Breast epithelium (tissue), 4 donors: ENCODE data around the gene PLEKHM1. TPM values are rescaled to one million over a fixed set of nuclear protein-coding genes. Genes with fewer than 3 reads are reported as not detected.
A peak's percentile ranks its signal among the peaks of the same experiment; 100 is the strongest.

Source experiments
- DNase-seq, 2 donors: peaks; one replicate each; pipeline ENCODE4 v3.0.0-alpha.2; 2019; ENCODE audit warnings: low spot score in 2 of 2
- H3K27ac ChIP-seq, 2 donors: fragments of 200-600 bp; sonication (generic) in 1 of 2; one replicate each; pipeline ENCODE4 v1.5.1; 2016 to 2019; ENCODE audit warnings: mild to moderate bottlenecking in 1 of 2
- H3K27me3 ChIP-seq, 2 donors: fragments of 200-600 bp; sonication (generic) in 1 of 2; one replicate each; pipeline versions ENCODE4 v1.5.1 to v1.6.0; 2017 to 2019; ENCODE audit warnings: control low read depth in 1 of 2, mild to moderate bottlenecking in 1 of 2
- H3K36me3 ChIP-seq: fragments of 200-600 bp; one replicate; pipeline ENCODE4 v1.5.1; 2019
- H3K4me1 ChIP-seq, 2 donors: fragments of 200-600 bp; sonication (generic); one replicate each; pipeline ENCODE4 v1.5.1; 2016 to 2019; ENCODE audit warnings: control low read depth in 1 of 2
- H3K4me3 ChIP-seq, 3 donors: fragments of 200-600 bp; sonication (generic); 1 replicate in 2 of 3; 2 replicates in 1 of 3; pipeline ENCODE4 v1.5.1; 2016 to 2019; ENCODE audit warnings: mild to moderate bottlenecking in 3 of 3, moderate library complexity in 2 of 3
- H3K9me3 ChIP-seq, 2 donors: fragments of 200-600 bp; sonication (generic) in 1 of 2; one replicate each; pipeline ENCODE4 v1.5.1; 2016 to 2019; ENCODE audit warnings: control low read depth in 1 of 2
- CTCF ChIP-seq, 3 donors: fragments of 450-650 bp; IDR thresholded peaks; one replicate each; pipeline ENCODE4 v1.5.1; 2016 to 2017; ENCODE audit warnings: antibody characterized with exemption in 3 of 3, mild to moderate bottlenecking in 3 of 3, moderate library complexity in 3 of 3
- POLR2A ChIP-seq: fragments of 450-650 bp; IDR thresholded peaks from one replicate; pipeline ENCODE4 v1.6.1; 2016; ENCODE audit warnings: antibody characterized with exemption, mild to moderate bottlenecking, moderate library complexity
- POLR2AphosphoS5 ChIP-seq, 3 donors: sonication (generic); formaldehyde crosslinking; IDR thresholded peaks; one replicate each; pipeline ENCODE4 v1.6.1; 2017; ENCODE audit warnings: antibody characterized with exemption in 3 of 3
- intact Hi-C: fragments of 100-400 bp; cut with DNase I; formaldehyde crosslinking; loops from one replicate; pipeline ENCODE4 v1.15.1; 2023; ENCODE audit warnings: low total_unique reads
- total RNA-seq, 3 donors: library from RNA; depleted of rRNA; stranded (reverse); fragments of >200 nt; gene quantifications; one replicate each; pipeline ENCODE4 v1.1.0, GENCODE V29; 2016

Gene PLEKHM1
- total RNA-seq, 3 donors from 2014 or later: 31.5 to 49.0 (median 36.9) TPM

GRCh38 chr17:45402916-45403315, 87.6 kb downstream of the PLEKHM1 start:
- Histone ChIP-seq H3K4me1 (no peaks in the 10 kb centered on the region), H3K4me3 (no peak overlapping the region), H3K36me3 (no peaks in the 10 kb centered on the region), H3K27me3 (no peaks in the 10 kb centered on the region), H3K9me3 (no peaks in the 10 kb centered on the region), H3K27ac (no peak overlapping the region)
- intact Hi-C loops: no loop called here
- no peak for TF ChIP-seq POLR2A
- no peak for TF ChIP-seq CTCF (IDR thresholded peaks at IDR 0.05)
- no peak for TF ChIP-seq POLR2AphosphoS5 (IDR thresholded peaks at IDR 0.05)
- no peak for DNase-seq

GRCh38 chr17:45398800-45399199, 91.7 kb downstream of the PLEKHM1 start:
- Histone ChIP-seq H3K4me1 (no peaks in the 10 kb centered on the region), H3K9me3 (no peaks in the 10 kb centered on the region), H3K27me3 (no peaks in the 10 kb centered on the region), H3K4me3 (no peak overlapping the region), H3K27ac (no peak overlapping the region), H3K36me3 (no peaks in the 10 kb centered on the region)
- intact Hi-C loops: no loop called here
- DNase-seq: no peak
- TF ChIP-seq CTCF (IDR thresholded peaks at IDR 0.05) (no peak), POLR2A (no peak), POLR2AphosphoS5 (IDR thresholded peaks at IDR 0.05) (no peak)

- no peak for DNase-seq
- H3K27ac ChIP-seq: no peak overlapping the region
- TF ChIP-seq CTCF (IDR thresholded peaks at IDR 0.05): no peak
- TF ChIP-seq POLR2AphosphoS5 (IDR thresholded peaks at IDR 0.05): no peak
- no peak for TF ChIP-seq POLR2A
- H3K36me3 ChIP-seq: no peaks in the 10 kb centered on the region
- intact Hi-C loops: no loop called here
- H3K27me3 ChIP-seq: no peaks in the 10 kb centered on the region
- no peaks in the 10 kb centered on the region for H3K4me1 ChIP-seq
- no peaks in the 10 kb centered on the region for H3K9me3 ChIP-seq
- no peak overlapping the region for H3K4me3 ChIP-seq
These were observed 92.7 kb downstream of the PLEKHM1 start for GRCh38 chr17:45397796-45398195.

GRCh38 chr17:45396496-45397205, 93.9 kb downstream of the PLEKHM1 start:
- TF ChIP-seq POLR2A: no peak
- TF ChIP-seq CTCF (IDR thresholded peaks at IDR 0.05): no peak
- no peak for TF ChIP-seq POLR2AphosphoS5 (IDR thresholded peaks at IDR 0.05)
- H3K27me3 ChIP-seq: no peaks in the 10 kb centered on the region
- no peaks in the 10 kb centered on the region for H3K9me3 ChIP-seq
- no peak overlapping the region for H3K4me3 ChIP-seq
- intact Hi-C loops: no loop called here
- H3K27ac ChIP-seq: no peak overlapping the region
- H3K36me3 ChIP-seq: no peaks in the 10 kb centered on the region
- DNase-seq: no peak
- no peaks in the 10 kb centered on the region for H3K4me1 ChIP-seq

- intact Hi-C loops: no loop called here
- no peak overlapping the region for H3K27ac ChIP-seq
- H3K4me3 ChIP-seq: peak overlapping the region in 2 of 3 donors; percentile 34 to 53
- no peaks in the 10 kb centered on the region for H3K36me3 ChIP-seq
- no peak for DNase-seq
- no peaks in the 10 kb centered on the region for H3K4me1 ChIP-seq
- H3K27me3 ChIP-seq: no peaks in the 10 kb centered on the region
- H3K9me3 ChIP-seq: no peaks in the 10 kb centered on the region
- TF ChIP-seq CTCF (IDR thresholded peaks at IDR 0.05): no peak
- no peak for TF ChIP-seq POLR2AphosphoS5 (IDR thresholded peaks at IDR 0.05)
- TF ChIP-seq POLR2A: no peak
These were observed 94.7 kb downstream of the PLEKHM1 start for GRCh38 chr17:45395569-45396415.
